Measurements from ENCODE around the gene IMP3. TPM values are rescaled to one million over a fixed set of nuclear protein-coding genes. Genes with fewer than 3 reads are reported as not detected.

The IMP3 gene
- total and polyA plus RNA-seq, 9 of the 15 experiments (the other 6 are each of a cell fraction or from before 2014, with no cell fraction given) = 14.5 to 160 (median 74.4) TPM

- TF ChIP-seq CTCFL (IDR thresholded peaks at IDR 0.05; ENCODE audit: borderline replicate concordance, insufficient read depth, low read depth, low read length, poor library complexity, severe bottlenecking) = no peak
- no peak for TF ChIP-seq FIP1L1 (IDR thresholded peaks at IDR 0.05; ENCODE audit: low read depth, low read length, poor library complexity, severe bottlenecking)
- no peak for TF ChIP-seq SNAPC5 (CRISPR knock-in tag; IDR thresholded peaks at IDR 0.05)
- no peak for TF ChIP-seq ZNF586 (CRISPR knock-in tag; conservative IDR thresholded peaks at IDR 0.05)
- no peak for TF ChIP-seq ZNF124 (CRISPR knock-in tag; IDR thresholded peaks at IDR 0.05)
- TF ChIP-seq DPF2 (IDR thresholded peaks at IDR 0.05) = 0 out of 2 replicates have a peak, but pooled peaks have one; percentile 29
- peak; percentile 80 to 83 for TF ChIP-seq NRF1 (conservative IDR thresholded peaks at IDR 0.05 in 1 of 2, IDR thresholded peaks at IDR 0.05 in 1 of 2)
- no peak for TF ChIP-seq BDP1 (IDR thresholded peaks at IDR 0.05; ENCODE audit: insufficient read depth, insufficient read length)
- TF ChIP-seq PCBP1 (IDR thresholded peaks at IDR 0.05; ENCODE audit: low read depth, low read length, poor library complexity, severe bottlenecking) = no peak
- no peak for TF ChIP-seq ZNF695 (CRISPR knock-in tag; IDR thresholded peaks at IDR 0.05)
- no peak for TF ChIP-seq CBX2 (IDR thresholded peaks at IDR 0.05; ENCODE audit: insufficient read depth, low read length, poor library complexity, severe bottlenecking)
- TF ChIP-seq SMARCB1 (IDR thresholded peaks at IDR 0.05; ENCODE audit: insufficient read length, low read depth) = no peak
- TF ChIP-seq ZNF583 (CRISPR knock-in tag; IDR thresholded peaks at IDR 0.05) = 0 out of 2 replicates have a peak, but pooled peaks have one; percentile 53
- no peak for TF ChIP-seq CAMTA2 (CRISPR knock-in tag; conservative IDR thresholded peaks at IDR 0.05)
- peak; percentile 83; the same call in 1 of the 2 replicates for TF ChIP-seq GATAD2A (IDR thresholded peaks at IDR 0.05)
- TF ChIP-seq EP300 (IDR thresholded peaks at IDR 0.05; ENCODE audit: low read length) = peak; percentile 77; the same call in 1 of the 2 replicates
- TF ChIP-seq CBX3 (IDR thresholded peaks at IDR 0.05; ENCODE audit: borderline replicate concordance in 1 of 2, low read length in 2 of 2) = no peak
- TF ChIP-seq ZNF395 (CRISPR knock-in tag; IDR thresholded peaks at IDR 0.05) = no peak
- TF ChIP-seq MITF (IDR thresholded peaks at IDR 0.05) = peak; percentile 33; the same call in 1 of the 2 replicates
- TF ChIP-seq SMARCC2 (IDR thresholded peaks at IDR 0.05; ENCODE audit: low read depth) = no peak
- TF ChIP-seq E2F1 (CRISPR knock-in tag; IDR thresholded peaks at IDR 0.05) = no peak
- TF ChIP-seq PHB2 (IDR thresholded peaks at IDR 0.05; ENCODE audit: low read depth) = no peak
- peak; percentile 57; the same call in 1 of the 2 replicates for TF ChIP-seq ERF (CRISPR knock-in tag; IDR thresholded peaks at IDR 0.05)
Measured at GRCh38 chr15:75625542-75626347, 14.3 kb downstream of the IMP3 start, which contains the start of gene SNUPN (continued).
